Tibial nerve (tissue), 4 donors: ENCODE data around the gene CCDC7.

Source experiments
- EP300 ChIP-seq, 2 donors: sonication (generic); formaldehyde crosslinking; IDR thresholded peaks; one replicate each; pipeline ENCODE4 v1.6.1; 2017; ENCODE audit warnings: antibody characterized with exemption in 2 of 2, mild to moderate bottlenecking in 1 of 2
- POLR2A ChIP-seq, 2 donors: fragments of 450-650 bp; IDR thresholded peaks; one replicate each; pipeline ENCODE4 v1.6.1; 2017; ENCODE audit warnings: antibody characterized with exemption in 2 of 2, mild to moderate bottlenecking in 2 of 2, moderate library complexity in 2 of 2
- TF ChIP-seq, protein P1 (sequence below), 5 experiments: fragments of 200-600 bp in 3 of 5; fragments of 450-650 bp in 2 of 5; sonication (generic) in 3 of 5; IDR thresholded peaks; one replicate each; pipeline ENCODE4 v1.5.1; 2016 to 2019; ENCODE audit warnings: antibody characterized with exemption in 5 of 5, mild to moderate bottlenecking in 3 of 5, moderate library complexity in 2 of 5

DNA sequence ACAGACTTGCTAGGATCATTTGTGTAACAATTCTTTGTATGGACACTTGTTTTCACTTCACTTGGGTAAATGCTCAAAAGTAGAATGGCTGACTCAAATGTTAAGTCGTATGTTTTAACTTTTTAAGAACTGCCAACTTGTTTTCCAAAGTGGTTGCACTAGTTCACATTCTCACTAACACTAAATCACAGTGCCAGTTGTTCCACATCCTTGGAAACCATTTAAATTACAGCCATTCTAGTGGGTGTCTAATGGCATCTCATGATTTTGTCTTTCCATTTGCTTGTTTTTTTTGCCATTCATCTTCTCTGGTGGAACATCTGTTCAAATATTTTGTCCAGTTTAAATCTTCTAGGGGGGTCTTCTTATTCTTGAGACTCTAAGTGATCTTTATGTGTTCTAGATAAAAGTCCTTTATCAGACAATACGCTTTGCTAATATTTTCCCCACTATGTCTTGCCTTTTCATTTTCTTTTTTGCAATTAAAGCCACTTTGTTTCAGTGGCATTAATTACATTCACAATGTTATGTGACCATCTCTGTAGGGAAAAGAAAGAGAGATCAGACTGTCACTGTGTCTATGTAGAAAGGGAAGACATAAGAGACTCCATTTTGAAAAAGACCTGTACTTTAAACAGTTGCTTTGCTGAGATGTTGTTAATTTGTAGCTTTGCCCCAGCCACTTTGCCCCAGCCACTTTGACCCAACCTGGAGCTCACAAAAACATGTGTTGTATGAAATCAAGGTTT lies 448.1 kb downstream of the CCDC7 start:
- TF ChIP-seq EP300 (IDR thresholded peaks at IDR 0.05): no peak
- TF ChIP-seq, protein P1, sequence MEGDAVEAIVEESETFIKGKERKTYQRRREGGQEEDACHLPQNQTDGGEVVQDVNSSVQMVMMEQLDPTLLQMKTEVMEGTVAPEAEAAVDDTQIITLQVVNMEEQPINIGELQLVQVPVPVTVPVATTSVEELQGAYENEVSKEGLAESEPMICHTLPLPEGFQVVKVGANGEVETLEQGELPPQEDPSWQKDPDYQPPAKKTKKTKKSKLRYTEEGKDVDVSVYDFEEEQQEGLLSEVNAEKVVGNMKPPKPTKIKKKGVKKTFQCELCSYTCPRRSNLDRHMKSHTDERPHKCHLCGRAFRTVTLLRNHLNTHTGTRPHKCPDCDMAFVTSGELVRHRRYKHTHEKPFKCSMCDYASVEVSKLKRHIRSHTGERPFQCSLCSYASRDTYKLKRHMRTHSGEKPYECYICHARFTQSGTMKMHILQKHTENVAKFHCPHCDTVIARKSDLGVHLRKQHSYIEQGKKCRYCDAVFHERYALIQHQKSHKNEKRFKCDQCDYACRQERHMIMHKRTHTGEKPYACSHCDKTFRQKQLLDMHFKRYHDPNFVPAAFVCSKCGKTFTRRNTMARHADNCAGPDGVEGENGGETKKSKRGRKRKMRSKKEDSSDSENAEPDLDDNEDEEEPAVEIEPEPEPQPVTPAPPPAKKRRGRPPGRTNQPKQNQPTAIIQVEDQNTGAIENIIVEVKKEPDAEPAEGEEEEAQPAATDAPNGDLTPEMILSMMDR (IDR thresholded peaks at IDR 0.05): no peak
- no peak for TF ChIP-seq POLR2A (IDR thresholded peaks at IDR 0.05)
